GM12878 (cell line): ENCODE results near the gene BORCS6. TPM values are rescaled to one million over a fixed set of nuclear protein-coding genes. Genes with fewer than 3 reads are reported as not detected.
A peak's percentile ranks its signal among the peaks of the same experiment; 100 is the strongest.

Experiments
- BACH1 ChIP-seq: fragments of 450-650 bp; IDR thresholded peaks from 2 replicates; pipeline ENCODE4 v1.6.1; 2017; ENCODE audit warnings: mild to moderate bottlenecking, borderline replicate concordance
- CBFB ChIP-seq: IDR thresholded peaks from 2 replicates; pipeline ENCODE4 v1.6.1; 2016; ENCODE audit warnings: antibody characterized with exemption, low read depth
- DPF2 ChIP-seq: fragments of 450-650 bp; IDR thresholded peaks from 2 replicates; pipeline ENCODE4 v1.6.1; 2017; ENCODE audit warnings: mild to moderate bottlenecking
- E4F1 ChIP-seq: fragments of 450-650 bp; IDR thresholded peaks from 2 replicates; pipeline ENCODE4 v1.6.1; 2018; ENCODE audit warnings: borderline replicate concordance, mild to moderate bottlenecking; ENCODE audit not compliant: partially characterized antibody
- EED ChIP-seq: sonication (generic); IDR thresholded peaks from 2 replicates; pipeline ENCODE4 v1.6.1; 2016; ENCODE audit warnings: antibody characterized with exemption, low read depth
- EGR1 ChIP-seq, 2 experiments: IDR thresholded peaks; 1 replicate in 1 of 2; 2 replicates in 1 of 2; pipeline ENCODE4 v1.6.1; 2011 to 2012; ENCODE audit warnings: low read depth in 2 of 2, low read length in 2 of 2, borderline replicate concordance in 1 of 2, mild to moderate bottlenecking in 1 of 2, moderate library complexity in 1 of 2
- IKZF2 ChIP-seq, 2 experiments: fragments of 450-650 bp; IDR thresholded peaks; 2 replicates each; pipeline ENCODE4 v1.6.1; 2017; ENCODE audit warnings: mild to moderate bottlenecking in 2 of 2, moderate library complexity in 2 of 2
- JUNB ChIP-seq: IDR thresholded peaks from 2 replicates; pipeline ENCODE4 v1.6.1; 2016; ENCODE audit warnings: antibody characterized with exemption, mild to moderate bottlenecking
- KLF5 ChIP-seq: fragments of 450-650 bp; IDR thresholded peaks from 2 replicates; pipeline ENCODE4 v1.6.1; 2014; ENCODE audit warnings: mild to moderate bottlenecking; ENCODE audit not compliant: partially characterized antibody
- NFIC ChIP-seq: IDR thresholded peaks from 2 replicates; pipeline ENCODE4 v1.6.1; 2012; ENCODE audit warnings: low read depth, mild to moderate bottlenecking, inconsistent platforms, low read length, moderate library complexity
- PAX5 ChIP-seq: IDR thresholded peaks from 2 replicates; pipeline ENCODE4 v1.6.1; 2011; ENCODE audit warnings: low read depth, low read length, borderline replicate concordance
- PAX8 ChIP-seq: fragments of 450-650 bp; IDR thresholded peaks from 2 replicates; pipeline ENCODE4 v1.6.1; 2017; ENCODE audit warnings: mild to moderate bottlenecking, moderate library complexity
- POLR2AphosphoS5 ChIP-seq: IDR thresholded peaks from 2 replicates; pipeline ENCODE4 v1.6.1; 2011; ENCODE audit warnings: mild to moderate bottlenecking, low read length, inconsistent platforms
- RB1 ChIP-seq: fragments of 450-650 bp; formaldehyde crosslinking; IDR thresholded peaks from 2 replicates; pipeline ENCODE4 v1.6.1; 2017; ENCODE audit warnings: mild to moderate bottlenecking, borderline replicate concordance
- RFX5 ChIP-seq: IDR thresholded peaks from 2 replicates; pipeline ENCODE4 v1.6.1; 2011; ENCODE audit warnings: low read depth, low read length, improper control_type of control experiment
- RUNX3 ChIP-seq: IDR thresholded peaks from 2 replicates; pipeline ENCODE4 v1.6.1; 2012; ENCODE audit warnings: low read length, inconsistent platforms
- SIN3A ChIP-seq: IDR thresholded peaks from 2 replicates; pipeline ENCODE4 v1.6.1; 2012; ENCODE audit warnings: low read depth, low read length, improper control_type of control experiment
- SMC3 ChIP-seq: IDR thresholded peaks from 2 replicates; pipeline ENCODE4 v1.6.1; 2011; ENCODE audit warnings: low read length, improper control_type of control experiment, borderline replicate concordance
- SPI1 ChIP-seq: IDR thresholded peaks from 2 replicates; pipeline ENCODE4 v1.6.1; 2011; ENCODE audit warnings: low read depth, mild to moderate bottlenecking, low read length, moderate library complexity, borderline replicate concordance; ENCODE audit not compliant: insufficient read depth
- TAF1 ChIP-seq: IDR thresholded peaks from 2 replicates; pipeline ENCODE4 v1.6.1; 2011; ENCODE audit warnings: mild to moderate bottlenecking, low read depth, low read length, borderline replicate concordance
- ZNF207 ChIP-seq: fragments of 450-650 bp; IDR thresholded peaks from 2 replicates; pipeline ENCODE4 v1.6.1; 2014; ENCODE audit warnings: antibody characterized with exemption, mild to moderate bottlenecking, borderline replicate concordance
- ZZZ3 ChIP-seq: IDR thresholded peaks from 2 replicates; pipeline ENCODE4 v1.6.1; 2011; ENCODE audit warnings: low read depth; ENCODE audit not compliant: control insufficient read depth, insufficient read length
- polyA plus RNA-seq, 11 experiments: library from polyadenylated mRNA; depleted of rRNA in 4 of 11; unstranded in 6 of 11; stranded (reverse) in 5 of 11; fragments of >200 nt; fragmentation: Nextera tagmentation in 4 of 11; fragmentation: Illumina TruSeq in 1 of 11; extraction: Ambion mirVana in 4 of 11; extraction: Trizol in 1 of 11; gene quantifications; 1 replicate in 1 of 11; 2 replicates in 10 of 11; pipeline versions ENCODE4 v1.2.1 to v1.2.3, GENCODE V29; 2011 to 2016; ENCODE audit warnings: inconsistent platforms in 2 of 11, missing spikeins in 2 of 11, low read depth in 1 of 11
- total RNA-seq, 4 experiments: library from RNA; depleted of rRNA in 3 of 4; stranded (reverse); fragments of >200 nt in 3 of 4; fragmentation: Illumina TruSeq in 1 of 4; extraction: Trizol in 1 of 4; gene quantifications; 2 replicates each; pipeline versions ENCODE4 v1.2.1 to v1.2.3, GENCODE V29; 2013 to 2021
- TF ChIP-seq, protein P1 (sequence below): IDR thresholded peaks from 2 replicates; pipeline ENCODE4 v1.6.1; 2012; ENCODE audit warnings: low read length, inconsistent platforms
- TF ChIP-seq, protein P2 (sequence below): fragments of 450-650 bp; IDR thresholded peaks from 2 replicates; pipeline ENCODE4 v1.6.1; 2017; ENCODE audit warnings: mild to moderate bottlenecking, moderate library complexity

Gene BORCS6
- total and polyA plus RNA-seq, 10 of the 15 experiments (the other 5 are each of a cell fraction or from before 2014, with no cell fraction given): 0.37 to 14.1 (median 6.7) TPM

DNA sequence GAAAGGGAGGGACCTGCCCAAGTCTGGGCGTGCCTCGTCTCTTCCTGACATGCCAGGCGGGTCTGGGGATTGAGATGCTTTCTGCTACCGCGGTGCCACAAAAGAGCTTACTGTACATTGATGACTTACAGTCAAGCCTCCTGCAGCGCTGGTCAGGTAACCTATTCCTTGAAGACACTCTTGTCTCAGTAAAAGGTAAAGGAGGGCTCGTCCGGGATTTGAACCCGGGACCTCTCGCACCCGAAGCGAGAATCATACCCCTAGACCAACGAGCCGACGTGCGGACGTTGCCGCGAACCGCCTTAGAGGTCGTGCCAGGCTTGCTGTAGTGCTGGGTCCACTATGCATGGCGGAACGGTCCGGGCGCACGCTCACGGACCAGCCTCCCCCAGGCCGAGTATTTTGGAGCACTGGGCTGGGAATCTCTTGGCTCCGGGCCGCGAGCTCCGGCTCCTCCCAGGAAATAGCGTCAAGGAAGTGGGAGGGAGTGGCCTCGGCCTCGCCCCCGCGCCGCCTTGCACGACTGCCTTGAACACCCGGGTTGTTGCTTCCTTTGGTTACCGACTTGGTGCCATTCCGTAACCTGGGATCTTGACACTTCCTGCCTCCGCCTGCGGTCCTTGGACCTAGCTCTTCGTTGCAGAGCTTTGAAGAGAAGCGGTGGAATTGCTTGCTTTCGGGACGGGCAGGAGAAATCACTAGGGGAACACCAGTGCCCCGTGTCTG is 32.8 kb upstream of the BORCS6 start (continued):
- TF ChIP-seq EED: peak; percentile 43; the same call in 1 of the 2 replicates
- no peak for TF ChIP-seq BACH1
- TF ChIP-seq CBFB: peak; percentile 61
- peak; percentile 29 for TF ChIP-seq ZNF207
- TF ChIP-seq TAF1: peak; percentile 67
- TF ChIP-seq SMC3: 0 out of 2 replicates have a peak, but pooled peaks have one; percentile 12
- TF ChIP-seq RB1: peak; percentile 16; the same call in 1 of the 2 replicates
- no peak for TF ChIP-seq E4F1
- peak; percentile 63; the same call in 1 of the 2 replicates for TF ChIP-seq SIN3A
- peak; percentile 73 for TF ChIP-seq POLR2AphosphoS5
- no peak for TF ChIP-seq ZZZ3
- peak; percentile 66 to 97 for TF ChIP-seq EGR1 (IDR thresholded peaks at IDR 0.05; ENCODE audit: borderline replicate concordance in 1 of 2, low read depth in 2 of 2, low read length in 2 of 2)
- TF ChIP-seq RUNX3: no peak; the same call in 1 of the 2 replicates
- TF ChIP-seq, protein P1, sequence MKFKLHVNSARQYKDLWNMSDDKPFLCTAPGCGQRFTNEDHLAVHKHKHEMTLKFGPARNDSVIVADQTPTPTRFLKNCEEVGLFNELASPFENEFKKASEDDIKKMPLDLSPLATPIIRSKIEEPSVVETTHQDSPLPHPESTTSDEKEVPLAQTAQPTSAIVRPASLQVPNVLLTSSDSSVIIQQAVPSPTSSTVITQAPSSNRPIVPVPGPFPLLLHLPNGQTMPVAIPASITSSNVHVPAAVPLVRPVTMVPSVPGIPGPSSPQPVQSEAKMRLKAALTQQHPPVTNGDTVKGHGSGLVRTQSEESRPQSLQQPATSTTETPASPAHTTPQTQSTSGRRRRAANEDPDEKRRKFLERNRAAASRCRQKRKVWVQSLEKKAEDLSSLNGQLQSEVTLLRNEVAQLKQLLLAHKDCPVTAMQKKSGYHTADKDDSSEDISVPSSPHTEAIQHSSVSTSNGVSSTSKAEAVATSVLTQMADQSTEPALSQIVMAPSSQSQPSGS: no peak
- TF ChIP-seq JUNB: no peak
- TF ChIP-seq PAX5: peak; percentile 48; the same call in 1 of the 2 replicates
- TF ChIP-seq DPF2: peak; percentile 42; the same call in 1 of the 2 replicates
- no peak for TF ChIP-seq RFX5
- TF ChIP-seq, protein P2, sequence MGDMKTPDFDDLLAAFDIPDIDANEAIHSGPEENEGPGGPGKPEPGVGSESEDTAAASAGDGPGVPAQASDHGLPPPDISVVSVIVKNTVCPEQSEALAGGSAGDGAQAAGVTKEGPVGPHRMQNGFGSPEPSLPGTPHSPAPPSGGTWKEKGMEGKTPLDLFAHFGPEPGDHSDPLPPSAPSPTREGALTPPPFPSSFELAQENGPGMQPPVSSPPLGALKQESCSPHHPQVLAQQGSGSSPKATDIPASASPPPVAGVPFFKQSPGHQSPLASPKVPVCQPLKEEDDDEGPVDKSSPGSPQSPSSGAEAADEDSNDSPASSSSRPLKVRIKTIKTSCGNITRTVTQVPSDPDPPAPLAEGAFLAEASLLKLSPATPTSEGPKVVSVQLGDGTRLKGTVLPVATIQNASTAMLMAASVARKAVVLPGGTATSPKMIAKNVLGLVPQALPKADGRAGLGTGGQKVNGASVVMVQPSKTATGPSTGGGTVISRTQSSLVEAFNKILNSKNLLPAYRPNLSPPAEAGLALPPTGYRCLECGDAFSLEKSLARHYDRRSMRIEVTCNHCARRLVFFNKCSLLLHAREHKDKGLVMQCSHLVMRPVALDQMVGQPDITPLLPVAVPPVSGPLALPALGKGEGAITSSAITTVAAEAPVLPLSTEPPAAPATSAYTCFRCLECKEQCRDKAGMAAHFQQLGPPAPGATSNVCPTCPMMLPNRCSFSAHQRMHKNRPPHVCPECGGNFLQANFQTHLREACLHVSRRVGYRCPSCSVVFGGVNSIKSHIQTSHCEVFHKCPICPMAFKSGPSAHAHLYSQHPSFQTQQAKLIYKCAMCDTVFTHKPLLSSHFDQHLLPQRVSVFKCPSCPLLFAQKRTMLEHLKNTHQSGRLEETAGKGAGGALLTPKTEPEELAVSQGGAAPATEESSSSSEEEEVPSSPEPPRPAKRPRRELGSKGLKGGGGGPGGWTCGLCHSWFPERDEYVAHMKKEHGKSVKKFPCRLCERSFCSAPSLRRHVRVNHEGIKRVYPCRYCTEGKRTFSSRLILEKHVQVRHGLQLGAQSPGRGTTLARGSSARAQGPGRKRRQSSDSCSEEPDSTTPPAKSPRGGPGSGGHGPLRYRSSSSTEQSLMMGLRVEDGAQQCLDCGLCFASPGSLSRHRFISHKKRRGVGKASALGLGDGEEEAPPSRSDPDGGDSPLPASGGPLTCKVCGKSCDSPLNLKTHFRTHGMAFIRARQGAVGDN: peak; percentile 63
- no peak for TF ChIP-seq NFIC
- TF ChIP-seq PAX8: no peak
- no peak for TF ChIP-seq SPI1
- TF ChIP-seq KLF5: peak; percentile 37
- TF ChIP-seq IKZF2 (IDR thresholded peaks at IDR 0.05): peak; percentile 57 to 60
